ENCODE measurements around the gene SLC9C1. TPM values are rescaled to one million over a fixed set of nuclear protein-coding genes. Genes with fewer than 3 reads are reported as not detected.

SLC9C1 gene
- total RNA-seq, 1 donor from 2014 or later = 0.46 TPM

- no peak for DNase-seq (ENCODE audit: low spot score)
These were observed 12.8 kb upstream of the SLC9C1 start for GRCh38 chr3:112306825-112307224.

- no peak for DNase-seq (ENCODE audit: low spot score)
These were observed 10.6 kb upstream of the SLC9C1 start for GRCh38 chr3:112304611-112305010.

GRCh38 chr3:112303764-112304325 is 9.8 kb upstream of the SLC9C1 start:
- DNase-seq (ENCODE audit: low spot score) = no peak

- no peak for DNase-seq (ENCODE audit: low spot score)
These were observed 9.1 kb upstream of the SLC9C1 start for GRCh38 chr3:112302881-112303763.

GRCh38 chr3:112302150-112302830 is 8.3 kb upstream of the SLC9C1 start:
- no peak for DNase-seq (ENCODE audit: low spot score)

- DNase-seq (ENCODE audit: low spot score) = no peak
These were observed 4.8 kb upstream of the SLC9C1 start for GRCh38 chr3:112298781-112299180.

- no peak for DNase-seq (ENCODE audit: low spot score)
These were observed 3.7 kb upstream of the SLC9C1 start for GRCh38 chr3:112297714-112298113.

- no peak for DNase-seq (ENCODE audit: low spot score)
These were observed 5.0 kb downstream of the SLC9C1 start for GRCh38 chr3:112289011-112289410.

- no peak for DNase-seq (ENCODE audit: low spot score)
These were observed 13.8 kb downstream of the SLC9C1 start for GRCh38 chr3:112280266-112280665.

DNA sequence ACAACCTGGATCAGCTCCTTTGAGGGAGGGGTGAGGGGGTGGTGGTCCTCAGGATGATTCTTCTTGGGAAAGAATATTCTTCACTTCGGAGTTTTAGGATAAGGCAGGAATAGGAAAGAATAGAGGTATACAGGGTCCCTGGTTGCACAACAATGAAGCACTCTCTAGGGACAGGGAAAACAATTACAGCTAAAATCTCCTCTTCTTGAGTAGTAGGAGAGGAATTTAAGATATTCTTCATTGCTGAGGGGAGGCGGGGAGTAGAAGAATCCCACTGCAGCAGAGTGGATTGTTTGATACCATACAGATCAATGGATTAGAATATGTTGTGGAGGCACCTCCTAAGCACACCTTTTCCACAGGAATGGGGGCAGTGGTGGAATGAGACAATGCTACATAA is 20.5 kb downstream of the SLC9C1 start:
- no peak for DNase-seq (ENCODE audit: low spot score)

- DNase-seq (ENCODE audit: low spot score) = no peak
These were observed 32.3 kb downstream of the SLC9C1 start for GRCh38 chr3:112261742-112262141.

DNA sequence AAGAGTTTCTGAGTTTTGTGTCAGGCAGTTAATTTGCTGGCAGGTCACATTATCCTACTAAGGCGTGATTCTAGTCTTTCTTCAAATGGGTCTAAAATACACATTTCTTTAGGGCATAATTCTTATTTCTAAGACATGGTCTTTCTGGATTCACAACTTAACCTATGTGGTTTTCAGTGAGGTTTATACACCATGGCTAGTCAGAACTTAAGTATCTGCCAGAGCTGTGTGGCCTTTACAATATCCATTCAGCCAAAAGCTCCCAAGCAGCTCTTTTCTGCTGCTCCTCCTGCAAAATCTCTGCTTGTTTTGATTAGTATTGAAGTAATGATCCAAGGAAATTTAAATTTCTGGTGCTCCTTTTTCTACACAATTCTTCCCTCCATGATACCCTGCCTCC is 33.5 kb downstream of the SLC9C1 start:
- DNase-seq (ENCODE audit: low spot score) = no peak

- no peak for DNase-seq (ENCODE audit: low spot score)
These were observed 40.6 kb downstream of the SLC9C1 start for GRCh38 chr3:112253301-112253971.

GRCh38 chr3:112247900-112248299 is 46.1 kb downstream of the SLC9C1 start:
- DNase-seq (ENCODE audit: low spot score) = no peak

DNA sequence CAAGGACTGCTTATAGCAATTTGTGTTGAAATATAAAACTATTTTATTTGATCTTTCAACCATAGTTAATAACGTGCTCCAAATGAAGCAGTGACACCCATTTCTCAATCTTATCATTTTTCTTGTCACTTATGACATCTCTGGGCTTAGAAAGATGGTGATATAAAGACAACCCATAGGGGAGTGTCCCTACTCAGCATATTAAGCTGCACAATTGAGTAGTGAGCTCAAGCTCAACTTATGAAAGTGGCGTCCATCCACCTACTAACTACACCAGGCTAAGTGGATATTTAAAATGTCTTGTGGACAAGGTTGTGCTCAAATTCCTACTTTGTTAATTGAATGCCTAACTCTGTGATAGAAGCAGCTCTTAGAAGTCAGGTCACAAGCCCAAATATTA is 46.7 kb downstream of the SLC9C1 start:
- DNase-seq (ENCODE audit: low spot score) = no peak

- DNase-seq (ENCODE audit: low spot score) = no peak
These were observed 60.9 kb downstream of the SLC9C1 start for GRCh38 chr3:112233083-112233482.

- DNase-seq (ENCODE audit: low spot score) = no peak
These were observed 62.3 kb downstream of the SLC9C1 start for GRCh38 chr3:112231727-112232126.

DNA sequence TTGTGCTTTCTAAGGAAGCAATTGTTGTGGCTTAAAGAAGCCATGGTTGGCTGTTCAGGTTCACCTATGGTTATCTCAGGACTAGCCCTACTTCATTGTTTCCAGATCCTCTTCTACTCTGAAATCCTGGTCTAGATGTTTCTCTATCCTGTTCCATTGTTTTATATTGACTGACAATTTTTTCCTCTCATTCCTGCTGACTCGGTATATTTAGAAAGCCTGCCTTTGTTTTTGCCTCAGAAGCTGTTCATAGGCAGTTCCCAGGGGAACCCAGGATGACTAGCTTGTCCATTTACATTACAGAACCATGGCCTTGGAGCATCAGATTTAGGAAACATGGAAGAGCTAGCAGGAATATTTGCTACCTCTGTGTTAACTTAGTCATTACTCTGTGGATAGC is 64.0 kb downstream of the SLC9C1 start:
- no peak for DNase-seq (ENCODE audit: low spot score)

DNA sequence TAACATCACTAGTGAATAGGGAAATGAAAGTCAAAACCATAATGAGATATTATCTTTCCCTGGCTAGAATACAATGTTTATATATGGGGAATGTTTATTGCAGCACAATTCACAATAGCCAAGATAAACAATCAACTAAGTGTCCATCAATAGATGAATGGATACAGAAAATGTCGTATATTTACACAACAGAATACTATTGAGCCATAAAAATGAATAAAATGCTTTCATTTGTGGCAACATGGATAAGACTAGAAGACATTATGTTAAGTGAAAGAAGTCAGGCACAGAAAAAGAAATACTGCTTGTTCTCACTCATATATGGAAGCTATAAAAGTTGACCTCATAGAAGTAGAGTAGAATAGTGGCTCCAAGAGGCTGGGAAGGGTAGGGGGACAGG is 65.2 kb downstream of the SLC9C1 start:
- no peak for DNase-seq (ENCODE audit: low spot score)

- DNase-seq (ENCODE audit: low spot score) = no peak
These were observed 93.7 kb downstream of the SLC9C1 start for GRCh38 chr3:112200317-112200666.

GRCh38 chr3:112199622-112200316 is 94.2 kb downstream of the SLC9C1 start:
- DNase-seq (ENCODE audit: low spot score) = no peak

GRCh38 chr3:112197131-112197530 is 96.9 kb downstream of the SLC9C1 start:
- no peak for DNase-seq (ENCODE audit: low spot score)

Data from mucosa of gallbladder (tissue), 1 donor.